HepG2 (cell line): Measurements from ENCODE around the gene ANAPC2. TPM values are rescaled to one million over a fixed set of nuclear protein-coding genes. Genes with fewer than 3 reads are reported as not detected.
A peak's percentile ranks its signal among the peaks of the same experiment; 100 is the strongest.

Experiments
- ATAC-seq: fragments of 200-7000 bp; cut with Tn5 transposase; 3 replicates; pipeline ENCODE4 v1.9.1; 2020; ENCODE audit warnings: mild to moderate bottlenecking, moderate library complexity
- BruUV-seq: library from RNA; stranded (reverse); fragments of 400-500 nt; replicated peaks from 2 replicates; lab custom pipeline; 2021; lab: Mats Ljungman, UMichigan
- CTCF ChIA-PET: fragments of 300-600 bp; formaldehyde crosslinking; extraction: SDS; loops from one replicate; lab custom pipeline; 2021; ENCODE audit warnings: low total read pairs, inconsistent platforms, low intra/inter-chr PET ratio; lab: Yijun Ruan, JAX
- POLR2A ChIA-PET: fragments of 350-600 bp; sonication (Branson Sonifier 250); formaldehyde crosslinking; loops from one replicate; lab custom pipeline; 2020; ENCODE audit warnings: antibody characterized with exemption, inconsistent platforms; lab: Yijun Ruan, JAX
- DNase-seq: peaks from one replicate; pipeline ENCODE4 v3.0.0-alpha.2; 2015; ENCODE audit warnings: low spot score
- FAIRE-seq: peaks from 3 replicates; lab custom pipeline; 2011; peaks lifted over from hg19 to GRCh38; lab: Jason Lieb, UNC
- H2AFZ ChIP-seq: one replicate; pipeline ENCODE4 v1.6.1; 2011; ENCODE audit warnings: low read length, inconsistent platforms
- H3K27ac ChIP-seq: fragments of 300-600 bp; 3 replicates; pipeline ENCODE4 v1.8.0; 2011; ENCODE audit warnings: mixed run types, mild to moderate bottlenecking, mixed read lengths, low read length, inconsistent platforms; ENCODE audit not compliant: insufficient read depth; ENCODE audit errors: extremely low read length
- H3K27me3 ChIP-seq, 2 experiments: fragments of 200-600 bp in 1 of 2; 2 replicates in 1 of 2; 3 replicates in 1 of 2; pipeline versions ENCODE4 v1.6.0 to v1.8.0; 2011; ENCODE audit warnings: low read length in 2 of 2, mild to moderate bottlenecking in 2 of 2, moderate library complexity in 2 of 2, inconsistent platforms in 1 of 2; ENCODE audit not compliant: insufficient read depth in 2 of 2, control insufficient read depth in 1 of 2
- H3K36me3 ChIP-seq, 2 experiments: fragments of 200-600 bp in 1 of 2; replicated peaks in 1 of 2; 2 replicates in 1 of 2; 3 replicates in 1 of 2; pipeline versions ENCODE4 v1.5.1 to v1.8.0; 2011; ENCODE audit warnings: low read length in 2 of 2, inconsistent platforms in 1 of 2; ENCODE audit not compliant: insufficient read depth in 2 of 2, control insufficient read depth in 1 of 2
- H3K4me1 ChIP-seq: 2 replicates; pipeline ENCODE4 v1.5.1; 2012; ENCODE audit warnings: low read length, inconsistent platforms; ENCODE audit not compliant: insufficient read depth
- H3K4me2 ChIP-seq: 2 replicates; pipeline ENCODE4 v1.6.0; 2011; ENCODE audit warnings: low read depth, low read length, inconsistent platforms
- H3K4me3 ChIP-seq, 3 experiments: fragments of 200-600 bp in 1 of 3; sonication (generic), shearing (Covaris generic) in 1 of 3; replicated peaks in 1 of 3; 2 replicates each; pipeline ENCODE4 v1.5.1; 2011 to 2016; ENCODE audit warnings: low read length in 3 of 3, inconsistent platforms in 2 of 3, low read depth in 2 of 3, mild to moderate bottlenecking in 2 of 3, control low read depth in 1 of 3, mixed read lengths in 1 of 3; ENCODE audit not compliant: insufficient read depth in 1 of 3
- H3K79me2 ChIP-seq: one replicate; pipeline ENCODE4 v1.6.1; 2011; ENCODE audit warnings: low read length, inconsistent platforms; ENCODE audit not compliant: insufficient read depth
- H3K9ac ChIP-seq: 2 replicates; pipeline ENCODE4 v1.6.0; 2011; ENCODE audit warnings: mild to moderate bottlenecking, low read depth, low read length, inconsistent platforms; ENCODE audit not compliant: insufficient read depth
- H3K9me3 ChIP-seq: 2 replicates; pipeline ENCODE4 v1.5.1; 2012; ENCODE audit warnings: mild to moderate bottlenecking, low read length
- H4K20me1 ChIP-seq: 2 replicates; pipeline ENCODE4 v1.6.0; 2011; ENCODE audit warnings: inconsistent platforms, mild to moderate bottlenecking, low read length, moderate library complexity; ENCODE audit not compliant: insufficient read depth
- ARNT2 ChIP-seq: sonication (generic); formaldehyde crosslinking; IDR thresholded peaks from 2 replicates; pipeline ENCODE4 v1.8.0; 2022; ENCODE audit warnings: mild to moderate bottlenecking, low read depth, missing genetic modification reagents, moderate library complexity
- CEBPB ChIP-seq: IDR thresholded peaks from 2 replicates; pipeline ENCODE4 v1.6.1; 2011; ENCODE audit warnings: low read depth, low read length, improper control_type of control experiment, borderline replicate concordance
- CHCHD3 ChIP-seq: sonication (generic); formaldehyde crosslinking; IDR thresholded peaks from 2 replicates; pipeline ENCODE4 v1.8.0; 2022; ENCODE audit warnings: mild to moderate bottlenecking, missing genetic modification reagents, moderate library complexity
- GTF2F1 ChIP-seq: fragments of 150-350 bp; IDR thresholded peaks from 2 replicates; pipeline ENCODE4 v1.6.1; 2014; ENCODE audit warnings: low read length
- HDAC2 ChIP-seq: sonication (generic); formaldehyde crosslinking; IDR thresholded peaks from 2 replicates; pipeline ENCODE4 v1.4.0; 2020; ENCODE audit warnings: missing genetic modification reagents
- HNRNPH1 ChIP-seq: fragments of 200-400 bp; formaldehyde crosslinking; optimal IDR thresholded peaks from 2 replicates; pipeline ENCODE3; 2017; ENCODE audit warnings: mild to moderate bottlenecking, low read depth, low read length
- HNRNPL ChIP-seq: fragments of 200-400 bp; formaldehyde crosslinking; IDR thresholded peaks from 2 replicates; pipeline ENCODE4 v1.6.1; 2017; ENCODE audit warnings: mild to moderate bottlenecking, low read depth, low read length
- NCOA5 ChIP-seq: sonication (generic); formaldehyde crosslinking; IDR thresholded peaks from 2 replicates; pipeline ENCODE4 v1.4.0; 2020; ENCODE audit warnings: missing genetic modification reagents
- NFKB2 ChIP-seq: sonication (generic); formaldehyde crosslinking; IDR thresholded peaks from 2 replicates; pipeline ENCODE4 v1.4.0; 2020; ENCODE audit warnings: missing genetic modification reagents, borderline replicate concordance
- ZNF124 ChIP-seq: sonication (generic); formaldehyde crosslinking; IDR thresholded peaks from 2 replicates; pipeline ENCODE4 v1.4.0; 2020; ENCODE audit warnings: missing genetic modification reagents
- ZNF160 ChIP-seq: sonication (generic); formaldehyde crosslinking; IDR thresholded peaks from 2 replicates; pipeline ENCODE4 v1.8.0; 2022; ENCODE audit warnings: mild to moderate bottlenecking, inconsistent platforms, missing genetic modification reagents
- ZNF282 ChIP-seq: fragments of 450-650 bp; IDR thresholded peaks from 2 replicates; pipeline ENCODE4 v1.6.1; 2018; ENCODE audit not compliant: partially characterized antibody
- ZNF333 ChIP-seq: sonication (generic); formaldehyde crosslinking; IDR thresholded peaks from 2 replicates; pipeline ENCODE4 v1.4.0; 2020; ENCODE audit warnings: mild to moderate bottlenecking, missing genetic modification reagents, borderline replicate concordance
- ZNF672 ChIP-seq: sonication (generic); formaldehyde crosslinking; IDR thresholded peaks from 2 replicates; pipeline ENCODE4 v1.8.1; 2022; ENCODE audit warnings: missing genetic modification reagents
- ZNF777 ChIP-seq: sonication (generic); formaldehyde crosslinking; IDR thresholded peaks from 2 replicates; pipeline ENCODE4 v1.4.0; 2020; ENCODE audit warnings: missing genetic modification reagents
- ZSCAN20 ChIP-seq: sonication (generic); formaldehyde crosslinking; IDR thresholded peaks from 2 replicates; pipeline ENCODE4 v1.4.0; 2020; ENCODE audit warnings: missing genetic modification reagents, mild to moderate bottlenecking, borderline replicate concordance
- WGBS: methylation state at CpG from one replicate; pipeline ENCODE4 v1.1.6; 2017; ENCODE audit warnings: low lambda C conversion rate; 5-methylcytosine and 5-hydroxymethylcytosine counted together
- in situ Hi-C: cut with HindIII; loops from 2 replicates; pipeline ENCODE4 v1.10.0; 2017; ENCODE audit warnings: low pct_unique_long_range_greater_than_20kb; ENCODE audit not compliant: extremely low pct_ligation_motif_present
- intact Hi-C: fragments of 100-400 bp; cut with micrococcal nuclease; formaldehyde crosslinking; loops from one replicate; pipeline ENCODE4 v1.10.0; 2022; ENCODE audit not compliant: unreplicated experiment
- polyA plus RNA-seq, 8 experiments: library from polyadenylated mRNA; depleted of rRNA in 3 of 8; stranded (reverse) in 7 of 8; unstranded in 1 of 8; fragments of >200 nt; fragmentation: Illumina TruSeq in 4 of 8; extraction: Trizol in 4 of 8; gene quantifications; 2 replicates each; pipeline versions ENCODE4 v1.2.1 to v1.2.3, GENCODE V29; 2011 to 2016; ENCODE audit warnings: low read depth in 4 of 8, missing spikeins in 1 of 8, mixed read lengths in 1 of 8; ENCODE audit not compliant: insufficient read depth in 1 of 8
- total RNA-seq, 5 experiments: library from RNA; depleted of rRNA; stranded (reverse); fragments of >200 nt; fragmentation: Illumina TruSeq; extraction: Trizol; gene quantifications; 2 replicates each; pipeline ENCODE4 v1.2.3, GENCODE V29; 2016; ENCODE audit warnings: low read depth in 1 of 5
- TF ChIP-seq, protein P1 (sequence below): IDR thresholded peaks from 2 replicates; pipeline ENCODE4 v1.6.1; 2016; ENCODE audit warnings: mild to moderate bottlenecking

The ANAPC2 gene
- total and polyA plus RNA-seq, 2 of the 13 experiments (the other 11 are each of a cell fraction or from before 2014, with no cell fraction given), result 12.3 to 15.4 TPM

DNA sequence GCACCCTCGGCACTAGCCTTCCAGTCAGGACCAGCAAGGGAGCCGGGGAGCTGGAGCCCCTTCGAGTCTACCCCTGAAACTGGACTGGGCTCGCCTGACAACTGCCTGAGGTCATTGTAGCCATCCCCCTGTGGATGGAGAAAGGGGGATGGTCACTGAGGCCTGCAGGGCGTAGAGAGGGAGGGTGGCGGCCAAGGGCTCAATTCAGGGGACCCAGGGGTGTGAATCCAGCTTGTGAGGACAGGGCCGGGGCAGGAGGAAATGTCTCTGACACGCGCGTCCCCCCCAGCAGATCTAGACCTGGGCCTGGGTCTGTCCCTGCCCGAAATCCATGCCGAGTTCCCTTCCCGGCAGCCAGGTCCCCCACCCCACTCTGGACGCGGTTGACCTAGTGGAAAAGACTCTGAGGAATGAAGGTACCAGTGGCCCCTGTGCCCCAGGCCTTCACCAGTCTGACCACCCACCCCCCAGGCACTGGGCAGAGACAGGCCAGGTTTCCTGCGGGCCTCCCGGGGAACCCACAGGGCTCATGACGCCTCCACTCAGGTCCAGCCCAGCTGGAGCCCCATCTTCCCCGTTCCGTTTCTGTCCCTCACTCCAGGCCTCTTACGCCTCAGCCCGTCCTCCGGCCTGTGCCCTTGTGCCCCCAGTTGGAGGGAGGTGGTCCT, 43.1 kb upstream of the ANAPC2 start:
- no peaks in the 10 kb centered on the region for H3K27me3 ChIP-seq
- peaks cover 4% of the 10 kb centered on the region for H3K79me2 ChIP-seq
- H3K9ac ChIP-seq, result no peak overlapping the region
- peak overlapping the region; percentile 75 for H3K27ac ChIP-seq
- H2AFZ ChIP-seq, result no peak overlapping the region
- FAIRE-seq, result no peak
- in situ Hi-C loops, result no loop called here
- BruUV-seq, result no TSS peak
- H3K36me3 ChIP-seq, result no peaks in the 10 kb centered on the region
- no peaks in the 10 kb centered on the region for H4K20me1 ChIP-seq
- ChIA-PET CTCF (no interaction called here), POLR2A (interaction anchor here (2.3 to 2.7 kb wide), 2 partner anchors 9 to 31 kb away, joined by 12 to 16 read pairs; partner anchors contain the start of genes TPRN and TUBB4B)
- 95% methylated on average over 12 of the region's 23 CpGs for WGBS
- H3K4me3 ChIP-seq, result no peak overlapping the region
- intact Hi-C loops, result no loop called here
- no peak overlapping the region for H3K4me2 ChIP-seq
- no peaks in the 10 kb centered on the region for H3K9me3 ChIP-seq
- no peak for DNase-seq
- no peak for ATAC-seq
- no peak for TF ChIP-seq CEBPB
- TF ChIP-seq HNRNPL, result 0 out of 2 replicates have a peak, but pooled peaks have one; percentile 53
- TF ChIP-seq ZNF672 (CRISPR knock-in tag), result 0 out of 2 replicates have a peak, but pooled peaks have one; percentile 25
- TF ChIP-seq ZNF333, result 0 out of 2 replicates have a peak, but pooled peaks have one; percentile 32
- peaks cover 65% of the 10 kb centered on the region for H3K4me1 ChIP-seq

DNA sequence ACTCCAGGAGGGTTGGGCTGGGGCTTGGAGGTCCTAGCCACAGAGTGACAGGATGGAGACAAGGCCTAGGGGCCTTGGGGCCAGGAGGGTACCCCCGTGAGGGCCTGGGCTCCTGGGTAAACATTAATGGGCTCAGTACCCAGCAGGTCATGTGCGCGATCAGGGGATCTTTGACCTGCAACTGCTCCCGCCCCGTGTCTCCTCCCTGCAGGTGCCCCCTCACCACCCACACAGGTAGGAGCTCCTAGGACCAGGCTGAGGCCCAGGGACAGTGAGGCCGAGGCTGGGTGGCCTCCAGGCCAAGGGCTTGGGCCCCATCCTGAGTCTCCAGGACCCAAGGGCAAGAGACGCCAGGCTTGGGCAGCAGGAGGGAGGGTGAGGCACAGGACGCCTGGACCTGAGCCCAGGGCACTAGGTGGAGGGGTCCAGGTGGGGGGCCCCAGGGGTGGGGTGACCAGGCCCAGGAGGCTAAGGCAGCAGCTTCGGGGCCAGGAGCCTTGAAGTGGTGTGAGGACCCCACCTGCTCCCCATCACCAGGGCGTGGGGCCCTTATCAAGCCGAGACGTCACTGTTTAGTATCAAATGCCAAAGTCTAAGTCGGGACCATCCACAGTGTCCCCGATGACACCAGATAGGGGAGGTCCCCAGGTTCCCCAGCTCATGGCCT, 42.5 kb upstream of the ANAPC2 start, which contains the start of gene SLC34A3:
Gene SLC34A3, plus strand, starts transcription at position 197 of the 667 bp plus-strand sequence. CDS start 802 bp downstream, outside the sequence.
- CTCF ChIA-PET, result no interaction called here
- no TSS peak for BruUV-seq
- Histone ChIP-seq H3K27me3 (no peaks in the 10 kb centered on the region), H3K79me2 (peaks cover 4% of the 10 kb centered on the region), H2AFZ (no peak within 1 kb of the TSS), H3K36me3 (no peaks in the 10 kb centered on the region), H3K4me2 (peak within 1 kb of the TSS; percentile 96), H3K4me3 (peak within 1 kb of the TSS; percentile 53 to 72 (median 62)), H3K9ac (peak within 1 kb of the TSS; percentile 65), H3K4me1 (peaks cover 72% of the 10 kb centered on the region), H4K20me1 (no peaks in the 10 kb centered on the region), H3K27ac (peak within 1 kb of the TSS; percentile 75), H3K9me3 (no peaks in the 10 kb centered on the region)
- ATAC-seq (no peak), FAIRE-seq (no peak), DNase-seq (no peak)
- intact Hi-C loops (no loop called here), in situ Hi-C loops (no loop called here)
- 43% methylated on average over 3 of the region's 14 CpGs for WGBS
- POLR2A ChIA-PET, result interaction anchor here (1.0 to 2.7 kb wide), 5 partner anchors 10 to 80 kb away, joined by 3 to 16 read pairs (median 7); partner anchors contain the start of genes TPRN and TUBB4B
- TF ChIP-seq HNRNPH1 (peak; percentile 42), ZNF160 (no peak), ARNT2 (CRISPR knock-in tag) (0 out of 2 replicates have a peak, but pooled peaks have one; percentile 2), GTF2F1 (no peak), ZNF124 (CRISPR knock-in tag) (no peak), ZSCAN20 (no peak), CHCHD3 (CRISPR knock-in tag) (no peak), ZNF777 (CRISPR knock-in tag) (no peak), NFKB2 (CRISPR knock-in tag) (no peak), HDAC2 (CRISPR knock-in tag) (peak; percentile 50; the same call in 1 of the 2 replicates), NCOA5 (no peak), ZNF282 (no peak)
- TF ChIP-seq, protein P1, sequence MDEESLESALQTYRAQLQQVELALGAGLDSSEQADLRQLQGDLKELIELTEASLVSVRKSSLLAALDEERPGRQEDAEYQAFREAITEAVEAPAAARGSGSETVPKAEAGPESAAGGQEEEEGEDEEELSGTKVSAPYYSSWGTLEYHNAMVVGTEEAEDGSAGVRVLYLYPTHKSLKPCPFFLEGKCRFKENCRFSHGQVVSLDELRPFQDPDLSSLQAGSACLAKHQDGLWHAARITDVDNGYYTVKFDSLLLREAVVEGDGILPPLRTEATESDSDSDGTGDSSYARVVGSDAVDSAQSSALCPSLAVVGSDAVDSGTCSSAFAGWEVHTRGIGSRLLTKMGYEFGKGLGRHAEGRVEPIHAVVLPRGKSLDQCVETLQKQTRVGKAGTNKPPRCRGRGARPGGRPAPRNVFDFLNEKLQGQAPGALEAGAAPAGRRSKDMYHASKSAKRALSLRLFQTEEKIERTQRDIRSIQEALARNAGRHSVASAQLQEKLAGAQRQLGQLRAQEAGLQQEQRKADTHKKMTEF (CRISPR knock-in tag), result no peak
